Measurements from ENCODE around the gene MTMR1.

MTMR1 gene

GRCh38 chrX:150761176-150761818 lies 68.1 kb downstream of the MTMR1 start:
- no peak for DNase-seq (ENCODE audit: low read depth)
- no peak for TF ChIP-seq CTCF (conservative IDR thresholded peaks at IDR 0.05; ENCODE audit: low read length)
- no peak overlapping the region for H3K4me3 ChIP-seq (ENCODE audit: low read length)

DNA sequence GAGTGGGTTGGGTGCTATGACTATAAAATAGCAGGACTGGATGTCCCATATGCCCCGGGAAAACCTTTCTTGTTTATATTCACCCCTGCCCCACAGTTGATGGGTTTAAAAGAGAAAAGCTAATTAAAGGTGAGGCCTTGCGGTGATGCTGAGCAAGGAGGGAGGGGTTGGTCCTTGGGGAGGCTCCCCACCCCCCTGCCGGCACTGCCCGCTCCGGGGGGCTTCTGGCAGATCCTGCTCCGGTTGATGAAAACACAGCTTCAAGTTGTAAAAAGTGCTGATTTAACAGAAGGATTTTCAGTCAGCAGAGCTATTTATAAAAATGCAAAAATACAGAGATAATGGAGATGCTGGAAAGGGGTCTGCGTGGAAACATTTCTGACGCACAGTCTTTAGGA lies 68.6 kb downstream of the MTMR1 start:
- no peak for DNase-seq (ENCODE audit: low read depth)
- H3K4me3 ChIP-seq (ENCODE audit: low read length): no peak overlapping the region
- TF ChIP-seq CTCF (conservative IDR thresholded peaks at IDR 0.05; ENCODE audit: low read length): no peak

GRCh38 chrX:150762258-150763165 lies 69.3 kb downstream of the MTMR1 start:
- DNase-seq (ENCODE audit: low read depth): peak; percentile 15

GRCh38 chrX:150763303-150763797 lies 70.2 kb downstream of the MTMR1 start:
- no peak for DNase-seq (ENCODE audit: low read depth)
- H3K4me3 ChIP-seq (ENCODE audit: low read length): no peak overlapping the region
- TF ChIP-seq CTCF (conservative IDR thresholded peaks at IDR 0.05; ENCODE audit: low read length): no peak

More at GRCh38 chrX:150762258-150763165, 69.3 kb downstream of the MTMR1 start:
- H3K4me3 ChIP-seq (ENCODE audit: low read length): no peak overlapping the region
- TF ChIP-seq CTCF (conservative IDR thresholded peaks at IDR 0.05; ENCODE audit: low read length): no peak

DNA sequence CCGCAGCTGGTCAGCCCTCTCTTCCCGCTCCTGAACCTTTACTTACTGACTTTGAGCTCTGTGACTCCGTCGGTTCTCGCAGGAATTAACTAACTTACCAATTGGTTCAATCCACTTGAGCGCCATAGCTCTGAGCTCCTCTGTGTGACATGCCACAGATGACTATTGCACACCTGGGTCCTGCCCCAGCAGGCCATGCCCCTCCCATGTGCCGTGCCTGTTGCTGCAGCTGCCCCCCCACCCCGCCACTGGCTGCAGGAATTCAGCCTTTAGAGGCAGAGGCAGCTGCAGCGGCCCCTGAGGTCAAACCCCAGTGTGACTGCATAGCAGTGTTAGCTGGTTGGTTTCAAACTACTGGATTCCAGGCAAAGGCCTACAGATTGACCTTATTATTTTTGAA lies 70.6 kb downstream of the MTMR1 start:
- no peak for TF ChIP-seq CTCF (conservative IDR thresholded peaks at IDR 0.05; ENCODE audit: low read length)
- DNase-seq (ENCODE audit: low read depth): no peak
- no peak overlapping the region for H3K4me3 ChIP-seq (ENCODE audit: low read length)

GRCh38 chrX:150765237-150765636 lies 72.0 kb downstream of the MTMR1 start:
- no peak for DNase-seq (ENCODE audit: low read depth)
- no peak for TF ChIP-seq CTCF (conservative IDR thresholded peaks at IDR 0.05; ENCODE audit: low read length)
- H3K4me3 ChIP-seq (ENCODE audit: low read length): no peak overlapping the region

Data from AG10803 (cell line).